ENCODE measurements around the gene GABRA4. TPM values are rescaled to one million over a fixed set of nuclear protein-coding genes. Genes with fewer than 3 reads are reported as not detected.

GABRA4 gene
- total RNA-seq, 2 experiments from 2014 or later, result not detected

GRCh38 chr4:46952451-46952850 lies 40.9 kb downstream of the GABRA4 start:
- Histone ChIP-seq H3K4me1 (ENCODE audit: insufficient read depth, low read length, poor library complexity, severe bottlenecking) (no peaks in the 10 kb centered on the region), H3K36me3 (ENCODE audit: insufficient read depth, low read length) (no peaks in the 10 kb centered on the region), H3K9me2 (ENCODE audit: insufficient read depth, low read length) (no peaks in the 10 kb centered on the region), H3K4me3 (ENCODE audit: low read depth, low read length, poor library complexity, severe bottlenecking) (no peak overlapping the region), H3K79me2 (ENCODE audit: insufficient read depth, low read depth, low read length) (no peaks in the 10 kb centered on the region), H4K20me1 (ENCODE audit: insufficient read depth, low read length) (no peaks in the 10 kb centered on the region), H3K4me2 (ENCODE audit: low read length) (no peak overlapping the region), H3K27ac (ENCODE audit: low read depth, low read length, poor library complexity, severe bottlenecking) (no peak overlapping the region), H2AFZ (ENCODE audit: low read length) (no peak overlapping the region), H3K9me3 (ENCODE audit: low read length) (no peaks in the 10 kb centered on the region)
- POLR2A ChIA-PET, result interaction anchor here (1.3 kb wide), 1 partner anchor 19 kb away, joined by 4 read pairs; no protein-coding TSS in a partner anchor
- intact Hi-C loops (cut with micrococcal nuclease; ENCODE audit: unreplicated experiment), result no loop called here
- no TSS peak for BruUV-seq (replicated peaks)
- TF ChIP-seq, protein P1, sequence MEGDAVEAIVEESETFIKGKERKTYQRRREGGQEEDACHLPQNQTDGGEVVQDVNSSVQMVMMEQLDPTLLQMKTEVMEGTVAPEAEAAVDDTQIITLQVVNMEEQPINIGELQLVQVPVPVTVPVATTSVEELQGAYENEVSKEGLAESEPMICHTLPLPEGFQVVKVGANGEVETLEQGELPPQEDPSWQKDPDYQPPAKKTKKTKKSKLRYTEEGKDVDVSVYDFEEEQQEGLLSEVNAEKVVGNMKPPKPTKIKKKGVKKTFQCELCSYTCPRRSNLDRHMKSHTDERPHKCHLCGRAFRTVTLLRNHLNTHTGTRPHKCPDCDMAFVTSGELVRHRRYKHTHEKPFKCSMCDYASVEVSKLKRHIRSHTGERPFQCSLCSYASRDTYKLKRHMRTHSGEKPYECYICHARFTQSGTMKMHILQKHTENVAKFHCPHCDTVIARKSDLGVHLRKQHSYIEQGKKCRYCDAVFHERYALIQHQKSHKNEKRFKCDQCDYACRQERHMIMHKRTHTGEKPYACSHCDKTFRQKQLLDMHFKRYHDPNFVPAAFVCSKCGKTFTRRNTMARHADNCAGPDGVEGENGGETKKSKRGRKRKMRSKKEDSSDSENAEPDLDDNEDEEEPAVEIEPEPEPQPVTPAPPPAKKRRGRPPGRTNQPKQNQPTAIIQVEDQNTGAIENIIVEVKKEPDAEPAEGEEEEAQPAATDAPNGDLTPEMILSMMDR (conservative IDR thresholded peaks at IDR 0.05; ENCODE audit: low read length), result no peak
- no peak for TF ChIP-seq EZH2phosphoT487 (IDR thresholded peaks at IDR 0.05; ENCODE audit: borderline replicate concordance, low read depth, low read length)
- no peak for DNase-seq (ENCODE audit: low spot score)
- CTCF ChIA-PET (ENCODE audit: unreplicated experiment), result no interaction called here

GRCh38 chr4:46950826-46951225 lies 42.6 kb downstream of the GABRA4 start:
- intact Hi-C loops (cut with micrococcal nuclease; ENCODE audit: unreplicated experiment), result no loop called here
- Histone ChIP-seq H3K4me3 (ENCODE audit: low read depth, low read length, poor library complexity, severe bottlenecking) (no peak overlapping the region), H3K9me2 (ENCODE audit: insufficient read depth, low read length) (no peaks in the 10 kb centered on the region), H3K36me3 (ENCODE audit: insufficient read depth, low read length) (no peaks in the 10 kb centered on the region), H3K27ac (ENCODE audit: low read depth, low read length, poor library complexity, severe bottlenecking) (no peak overlapping the region), H4K20me1 (ENCODE audit: insufficient read depth, low read length) (no peaks in the 10 kb centered on the region), H3K79me2 (ENCODE audit: insufficient read depth, low read depth, low read length) (no peaks in the 10 kb centered on the region), H3K4me2 (ENCODE audit: low read length) (no peak overlapping the region), H3K9me3 (ENCODE audit: low read length) (no peaks in the 10 kb centered on the region), H3K4me1 (ENCODE audit: insufficient read depth, low read length, poor library complexity, severe bottlenecking) (no peaks in the 10 kb centered on the region), H2AFZ (ENCODE audit: low read length) (no peak overlapping the region)
- TF ChIP-seq EZH2phosphoT487 (IDR thresholded peaks at IDR 0.05; ENCODE audit: borderline replicate concordance, low read depth, low read length), result no peak
- TF ChIP-seq, protein P1 (conservative IDR thresholded peaks at IDR 0.05; ENCODE audit: low read length), result no peak
- no peak for DNase-seq (ENCODE audit: low spot score)
- BruUV-seq (replicated peaks), result no TSS peak
- ChIA-PET CTCF (ENCODE audit: unreplicated experiment) (no interaction called here), POLR2A (interaction anchor here (0.6 to 0.8 kb wide), 4 partner anchors 17 to 821 kb away, joined by 3 read pairs; no protein-coding TSS in a partner anchor)

- no peaks in the 10 kb centered on the region for H3K36me3 ChIP-seq (ENCODE audit: insufficient read depth, low read length)
- H3K79me2 ChIP-seq (ENCODE audit: insufficient read depth, low read depth, low read length), result no peaks in the 10 kb centered on the region
- no peaks in the 10 kb centered on the region for H3K4me1 ChIP-seq (ENCODE audit: insufficient read depth, low read length, poor library complexity, severe bottlenecking)
- H3K4me2 ChIP-seq (ENCODE audit: low read length), result no peak overlapping the region
- DNase-seq (ENCODE audit: low spot score), result no peak
- H3K27ac ChIP-seq (ENCODE audit: low read depth, low read length, poor library complexity, severe bottlenecking), result no peak overlapping the region
- TF ChIP-seq, protein P1 (conservative IDR thresholded peaks at IDR 0.05; ENCODE audit: low read length), result no peak
- TF ChIP-seq EZH2phosphoT487 (IDR thresholded peaks at IDR 0.05; ENCODE audit: borderline replicate concordance, low read depth, low read length), result no peak
- no peaks in the 10 kb centered on the region for H3K9me2 ChIP-seq (ENCODE audit: insufficient read depth, low read length)
- intact Hi-C loops (cut with micrococcal nuclease; ENCODE audit: unreplicated experiment), result no loop called here
- H4K20me1 ChIP-seq (ENCODE audit: insufficient read depth, low read length), result no peaks in the 10 kb centered on the region
- no TSS peak for BruUV-seq (replicated peaks)
- no peak overlapping the region for H3K4me3 ChIP-seq (ENCODE audit: low read depth, low read length, poor library complexity, severe bottlenecking)
- H2AFZ ChIP-seq (ENCODE audit: low read length), result no peak overlapping the region
- no peaks in the 10 kb centered on the region for H3K9me3 ChIP-seq (ENCODE audit: low read length)
- CTCF ChIA-PET (ENCODE audit: unreplicated experiment), result no interaction called here
- POLR2A ChIA-PET, result no interaction called here
Observed at GRCh38 chr4:46949822-46950221, 43.6 kb downstream of the GABRA4 start.

All from OCI-LY7 (cell line).